Activated CD8-positive, alpha-beta memory T cell treated with anti-CD3 and anti-CD28 coated beads for 36 hours (primary cell): ENCODE data around the gene CRYGN. TPM values are rescaled to one million over a fixed set of nuclear protein-coding genes. Genes with fewer than 3 reads are reported as not detected.

Experiments used
- CTCF ChIA-PET: fragments of 350-600 bp; sonication (Branson Sonifier 250); formaldehyde crosslinking; loops from one replicate; lab custom pipeline; 2021; ENCODE audit warnings: antibody characterized with exemption; lab: Charles Lee
- POLR2A ChIA-PET: fragments of 350-600 bp; sonication (Branson Sonifier 250); formaldehyde crosslinking; loops from one replicate; lab custom pipeline; 2021; ENCODE audit warnings: antibody characterized with exemption; lab: Charles Lee
- total RNA-seq, 2 experiments: library from RNA; stranded (reverse); gene quantifications; one replicate each; pipeline ENCODE4 v1.2.3, GENCODE V29; 2021

CRYGN gene
- total RNA-seq, 2 experiments from 2014 or later: not detected

DNA sequence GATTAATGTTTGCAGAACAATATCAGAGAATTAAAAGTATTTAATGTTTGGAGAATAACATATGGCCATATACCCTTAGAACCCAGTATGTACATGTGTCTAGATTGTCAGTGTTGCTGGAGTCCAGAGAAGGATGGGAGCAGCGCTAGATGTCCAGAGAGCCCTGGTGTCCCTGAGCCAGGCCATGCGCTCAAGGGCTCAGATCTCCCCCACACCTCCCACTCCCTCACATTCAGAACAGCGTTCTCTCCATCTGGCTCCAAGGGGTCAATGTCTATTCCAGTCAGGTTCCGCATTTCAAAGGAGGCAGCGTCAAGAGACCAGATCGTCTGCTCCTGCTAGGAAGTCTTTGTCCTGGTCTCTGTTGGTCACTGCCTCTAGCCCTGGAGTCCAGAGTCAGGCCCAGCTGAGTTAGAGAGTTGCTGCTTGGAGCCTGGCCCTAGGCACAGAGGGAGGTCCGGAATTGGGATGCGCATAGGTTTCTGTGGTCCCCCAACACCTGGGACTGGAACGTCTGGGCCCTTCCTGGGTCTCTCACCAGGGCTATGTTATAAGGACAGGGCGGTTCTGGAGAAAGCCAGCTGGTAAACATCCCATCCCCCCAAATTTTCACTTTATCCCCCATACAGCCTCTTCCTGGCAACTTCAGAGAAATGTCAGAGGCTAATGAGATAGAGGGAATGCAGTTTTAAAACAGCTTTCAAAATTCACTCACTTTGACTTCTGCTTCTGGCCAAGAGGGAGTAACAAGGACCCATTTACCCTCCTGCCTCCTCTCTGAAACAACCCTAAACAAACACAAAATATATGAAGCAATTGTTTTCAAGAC lies 23.6 kb downstream of the CRYGN start:
- ChIA-PET POLR2A (interaction anchor here (1.2 kb wide), 1 partner anchor 21 kb away, joined by 3 read pairs; no protein-coding TSS in a partner anchor), CTCF (interaction anchor here (1.6 kb wide), 1 partner anchor 32 kb away, joined by 3 read pairs; no protein-coding TSS in a partner anchor)

- ChIA-PET CTCF (interaction anchor here (1.5 to 1.6 kb wide), 2 partner anchors 28 to 33 kb away, joined by 3 read pairs; no protein-coding TSS in a partner anchor), POLR2A (interaction anchor here (1.2 kb wide), 1 partner anchor 22 kb away, joined by 3 read pairs; no protein-coding TSS in a partner anchor)
Measured at GRCh38 chr7:151415375-151416105, 24.4 kb downstream of the CRYGN start.

GRCh38 chr7:151413241-151413640 lies 26.7 kb downstream of the CRYGN start:
- ChIA-PET CTCF (no interaction called here), POLR2A (interaction anchor here (0.5 kb wide), 1 partner anchor 321 kb away, joined by 11 read pairs; no protein-coding TSS in a partner anchor)

DNA sequence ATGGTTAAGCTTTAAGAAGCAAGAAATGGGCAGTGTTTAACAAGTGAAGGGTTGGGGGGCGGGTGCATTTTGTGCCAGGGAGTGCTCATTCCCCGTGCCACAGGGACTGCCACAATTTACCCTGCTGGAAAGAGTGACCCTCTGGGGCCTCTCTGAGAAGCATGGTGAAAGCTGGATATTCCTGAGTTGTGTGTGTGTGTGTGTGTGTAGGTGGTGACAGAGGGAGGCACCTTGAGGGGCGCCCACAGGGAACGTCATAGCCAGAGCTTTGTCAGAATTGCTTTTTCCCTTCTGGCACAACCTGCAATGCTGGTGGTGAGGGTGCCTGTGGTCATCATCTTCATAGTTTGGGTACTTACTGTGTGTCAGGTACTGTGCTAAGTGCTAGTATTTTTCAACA lies 27.6 kb downstream of the CRYGN start:
- CTCF ChIA-PET: interaction anchor here (0.9 to 1.5 kb wide), 3 partner anchors 24 to 97 kb away, joined by 3 to 4 read pairs (median 4); no protein-coding TSS in a partner anchor

GRCh38 chr7:151411551-151411950 lies 28.4 kb downstream of the CRYGN start:
- POLR2A ChIA-PET: interaction anchor here (0.7 kb wide), 1 partner anchor 76 kb away, joined by 3 read pairs; no protein-coding TSS in a partner anchor
- CTCF ChIA-PET: interaction anchor here (0.6 to 1.5 kb wide), 4 partner anchors 25 to 96 kb away, joined by 3 to 4 read pairs (median 4); no protein-coding TSS in a partner anchor

More for the DNA sequence above, 27.6 kb downstream of the CRYGN start:
- POLR2A ChIA-PET: interaction anchor here (0.7 kb wide), 1 partner anchor 75 kb away, joined by 3 read pairs; no protein-coding TSS in a partner anchor

- POLR2A ChIA-PET: no interaction called here
- CTCF ChIA-PET: interaction anchor here (0.7 to 0.9 kb wide), 2 partner anchors 24 to 95 kb away, joined by 3 read pairs; no protein-coding TSS in a partner anchor
Measured at GRCh38 chr7:151410405-151411390, 29.2 kb downstream of the CRYGN start.

DNA sequence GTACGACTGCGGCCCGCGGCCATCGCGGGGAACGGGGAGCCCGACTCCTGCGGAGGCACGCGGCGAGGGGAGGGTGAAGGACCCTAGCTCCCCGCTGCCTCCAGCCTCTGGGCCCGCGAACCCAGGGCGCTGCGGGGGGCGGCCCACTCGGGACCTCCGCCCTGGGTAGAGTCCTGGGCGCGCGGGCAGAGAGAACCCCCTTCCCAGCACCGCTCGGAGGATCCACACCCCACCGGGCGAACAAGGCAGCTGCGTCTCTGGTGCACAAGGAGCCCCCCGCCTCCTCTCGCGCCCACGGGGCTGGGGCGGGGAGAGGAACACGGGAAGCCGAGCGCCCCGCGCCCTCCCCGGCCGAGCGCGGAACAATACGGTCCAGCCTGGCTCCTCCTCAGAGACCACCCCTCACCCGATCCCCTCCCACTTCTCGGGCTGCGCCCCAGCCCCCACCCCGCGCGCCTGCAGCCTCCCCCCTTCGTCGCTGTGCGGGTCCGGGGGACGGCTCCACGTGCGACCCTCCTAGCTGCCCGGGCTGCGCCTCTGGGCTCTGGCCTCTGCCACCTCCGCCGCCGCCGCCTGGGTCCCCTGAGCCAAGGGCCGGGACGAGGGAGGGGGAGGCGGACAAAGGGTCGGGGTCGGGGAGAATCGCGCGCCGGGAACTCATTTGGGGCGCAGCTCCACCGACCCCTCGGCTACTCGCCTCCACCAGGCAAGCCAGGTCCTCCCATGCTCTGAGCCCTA lies 30.1 kb downstream of the CRYGN start, which contains the start of gene WDR86:
TSS of gene WDR86 (minus strand) at position 372 of the 738 bp plus-strand sequence. CDS start 449 bp downstream, outside the sequence.
- CTCF ChIA-PET: interaction anchor here (0.6 to 0.7 kb wide), 2 partner anchors 94 to 340 kb away, joined by 3 to 4 read pairs; no protein-coding TSS in a partner anchor
- POLR2A ChIA-PET: no interaction called here

DNA sequence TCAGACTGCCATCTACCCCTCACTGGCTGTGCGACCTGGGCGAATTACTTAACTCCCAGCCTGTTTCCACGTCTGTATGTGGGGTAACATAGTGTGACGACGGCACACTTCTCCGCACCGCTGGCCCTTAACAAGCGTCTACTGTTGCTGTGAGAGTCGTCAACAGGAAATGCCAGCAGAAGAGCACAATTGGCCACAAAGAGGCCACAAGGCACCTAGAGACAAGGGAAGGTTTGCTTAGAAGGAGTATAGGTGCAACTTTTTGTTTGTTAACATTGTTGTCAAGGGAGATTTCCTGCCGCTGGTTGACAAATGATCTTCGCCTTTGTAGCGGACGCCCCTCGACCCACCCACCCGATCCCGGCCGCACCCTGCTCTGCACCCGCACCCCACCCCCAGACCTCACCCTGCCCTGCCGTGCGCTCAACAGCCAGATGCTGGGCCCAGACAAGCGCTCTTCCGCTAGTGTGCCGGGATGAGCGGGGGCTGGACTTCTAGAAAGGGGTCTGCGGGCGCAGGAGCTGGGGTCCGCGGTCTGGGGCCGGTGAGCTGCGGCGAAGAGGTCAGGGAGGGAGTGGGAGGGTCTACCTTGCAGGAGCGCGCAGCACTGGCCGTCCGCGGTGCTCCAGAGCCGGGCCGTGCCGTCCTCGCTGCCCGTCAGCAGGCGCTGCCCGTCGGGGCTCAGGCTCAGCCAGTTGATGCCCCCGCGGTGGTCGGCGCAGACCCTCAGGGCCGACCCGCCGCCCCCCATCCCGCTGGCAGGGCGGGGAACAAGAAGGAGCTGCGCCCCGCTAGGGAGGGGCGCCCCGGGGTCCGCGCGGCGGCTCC lies 30.9 kb downstream of the CRYGN start:
- ChIA-PET CTCF (interaction anchor here (0.6 kb wide), 1 partner anchor 341 kb away, joined by 4 read pairs; no protein-coding TSS in a partner anchor), POLR2A (no interaction called here)

GRCh38 chr7:151408498-151408838 lies 31.5 kb downstream of the CRYGN start:
- ChIA-PET CTCF (no interaction called here), POLR2A (no interaction called here)

GRCh38 chr7:151406886-151407583 lies 32.9 kb downstream of the CRYGN start:
- ChIA-PET POLR2A (no interaction called here), CTCF (interaction anchor here (4.1 kb wide), 1 partner anchor 42 kb away, joined by 13 read pairs; no protein-coding TSS in a partner anchor)

GRCh38 chr7:151406051-151406875 lies 33.7 kb downstream of the CRYGN start:
- POLR2A ChIA-PET: no interaction called here
- CTCF ChIA-PET: interaction anchor here (4.1 kb wide), 1 partner anchor 43 kb away, joined by 13 read pairs; no protein-coding TSS in a partner anchor

DNA sequence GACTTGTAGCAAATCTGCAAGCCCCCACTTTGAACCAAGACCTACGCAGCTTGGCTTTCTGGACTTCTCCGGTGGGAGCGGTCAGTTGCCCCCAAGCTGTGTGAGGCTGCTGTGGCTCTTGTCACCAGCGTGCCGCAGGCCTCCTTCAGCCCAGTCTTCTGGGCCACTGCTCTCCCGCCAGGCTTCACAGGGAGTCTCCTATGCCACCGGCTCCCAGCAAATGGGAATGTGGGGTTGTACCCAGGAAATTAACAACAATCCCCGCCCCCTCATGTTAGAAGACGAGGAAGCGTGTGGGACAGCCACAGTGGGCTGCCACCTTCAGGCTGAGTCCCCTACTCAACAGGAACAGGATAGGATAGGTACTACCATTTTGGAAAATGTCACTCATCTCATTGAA lies 34.4 kb downstream of the CRYGN start:
- CTCF ChIA-PET: interaction anchor here (4.1 kb wide), 1 partner anchor 43 kb away, joined by 13 read pairs; no protein-coding TSS in a partner anchor

DNA sequence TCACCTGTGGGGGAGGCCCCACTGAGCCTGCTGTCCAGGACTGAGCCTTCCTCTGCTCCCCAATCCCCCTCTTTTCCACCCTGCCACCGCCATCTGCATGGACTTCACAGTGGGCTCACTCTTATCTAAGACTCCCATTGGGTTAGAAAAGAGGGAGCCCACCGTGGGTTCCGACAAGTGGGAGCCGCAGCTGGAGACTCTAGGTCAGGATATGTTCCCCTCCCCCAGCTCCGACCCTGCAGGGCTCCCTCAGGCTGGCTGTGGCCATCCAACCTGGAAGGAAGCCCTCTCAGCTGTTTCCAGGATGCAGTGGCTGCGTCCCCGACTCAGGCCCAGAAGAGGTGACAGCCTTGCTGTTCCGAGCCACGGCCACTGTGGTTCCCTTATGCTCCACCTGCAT lies 34.9 kb downstream of the CRYGN start:
- POLR2A ChIA-PET: no interaction called here
- CTCF ChIA-PET: interaction anchor here (4.1 kb wide), 1 partner anchor 44 kb away, joined by 13 read pairs; no protein-coding TSS in a partner anchor

More for the DNA sequence above, 34.4 kb downstream of the CRYGN start:
- POLR2A ChIA-PET: no interaction called here

DNA sequence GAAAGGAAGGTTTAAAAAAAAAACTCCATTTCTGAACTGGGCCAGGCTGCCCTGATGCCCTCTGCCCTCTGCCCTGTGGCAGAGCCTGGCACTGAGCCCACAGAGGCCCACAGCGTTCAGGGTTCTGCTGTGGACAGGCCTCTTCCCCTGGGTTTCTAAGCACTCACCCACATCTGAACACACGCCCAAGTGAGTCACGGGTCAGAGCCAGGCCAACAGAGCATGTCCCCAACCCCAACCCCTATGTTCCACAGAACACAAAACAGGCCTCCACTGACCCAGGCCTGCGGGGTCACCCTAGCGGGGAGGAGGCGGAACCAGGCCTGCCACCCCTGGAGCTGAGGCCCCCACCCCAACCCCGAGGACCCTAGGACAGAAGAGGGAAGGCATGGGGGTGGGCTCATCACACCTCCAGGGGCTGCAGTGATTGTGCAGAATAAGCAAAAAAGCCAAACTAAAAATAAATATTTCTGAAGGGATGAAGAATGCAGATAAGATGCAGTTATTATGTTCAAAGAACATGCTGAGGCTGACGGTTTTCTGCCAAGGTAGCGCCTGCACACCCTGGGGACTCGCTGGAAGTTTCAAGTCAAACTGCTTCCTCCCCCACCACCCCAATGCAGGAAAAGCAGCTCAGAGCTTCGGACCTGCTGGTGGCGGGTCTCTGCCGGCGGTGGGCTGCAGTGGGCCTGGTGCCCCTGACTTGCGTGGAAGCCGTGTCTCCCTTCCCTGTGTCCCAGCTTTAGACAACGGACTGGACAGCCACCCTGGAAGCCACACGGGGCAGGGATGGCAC lies 35.5 kb downstream of the CRYGN start:
- ChIA-PET POLR2A (no interaction called here), CTCF (interaction anchor here (1.1 to 4.1 kb wide), 2 partner anchors 45 to 89 kb away, joined by 4 to 13 read pairs; no protein-coding TSS in a partner anchor)
